ENCODE measurements around the gene LSS.

DNA sequence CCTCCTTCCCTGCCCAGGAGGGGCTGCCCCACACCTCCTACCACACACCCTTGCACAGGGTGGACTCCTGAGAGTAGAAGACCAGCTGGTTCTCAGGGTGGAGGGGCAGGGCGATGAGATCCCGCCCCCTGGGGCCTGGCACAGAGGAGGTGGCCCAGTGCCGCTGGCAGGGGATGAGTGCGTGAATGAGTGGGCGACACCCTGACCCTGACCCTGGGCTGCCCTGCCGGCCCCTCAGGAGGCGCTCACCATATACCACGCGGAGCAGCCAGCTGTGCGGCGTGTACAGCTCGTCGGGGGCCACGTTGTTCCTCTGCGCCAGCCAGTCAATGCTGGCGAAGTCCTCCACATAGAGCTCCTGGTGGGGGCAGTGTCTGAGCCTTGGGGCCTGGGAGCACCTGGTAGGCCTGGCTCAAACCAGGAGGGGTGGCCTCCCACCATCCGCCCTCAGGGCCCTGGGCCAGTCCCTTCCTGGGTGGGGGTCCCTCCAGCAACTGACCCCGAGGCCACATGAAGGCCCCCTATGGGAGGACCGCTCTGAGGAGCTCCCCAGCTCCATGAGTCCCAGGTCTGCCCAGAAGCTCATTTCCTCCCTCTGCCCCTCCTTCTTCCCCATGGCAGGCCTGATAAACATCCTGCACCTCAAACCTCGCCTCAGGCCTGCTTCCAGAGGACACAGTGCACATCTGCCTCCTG lies 13.0 kb downstream of the LSS start:
- TF ChIP-seq, protein P1, sequence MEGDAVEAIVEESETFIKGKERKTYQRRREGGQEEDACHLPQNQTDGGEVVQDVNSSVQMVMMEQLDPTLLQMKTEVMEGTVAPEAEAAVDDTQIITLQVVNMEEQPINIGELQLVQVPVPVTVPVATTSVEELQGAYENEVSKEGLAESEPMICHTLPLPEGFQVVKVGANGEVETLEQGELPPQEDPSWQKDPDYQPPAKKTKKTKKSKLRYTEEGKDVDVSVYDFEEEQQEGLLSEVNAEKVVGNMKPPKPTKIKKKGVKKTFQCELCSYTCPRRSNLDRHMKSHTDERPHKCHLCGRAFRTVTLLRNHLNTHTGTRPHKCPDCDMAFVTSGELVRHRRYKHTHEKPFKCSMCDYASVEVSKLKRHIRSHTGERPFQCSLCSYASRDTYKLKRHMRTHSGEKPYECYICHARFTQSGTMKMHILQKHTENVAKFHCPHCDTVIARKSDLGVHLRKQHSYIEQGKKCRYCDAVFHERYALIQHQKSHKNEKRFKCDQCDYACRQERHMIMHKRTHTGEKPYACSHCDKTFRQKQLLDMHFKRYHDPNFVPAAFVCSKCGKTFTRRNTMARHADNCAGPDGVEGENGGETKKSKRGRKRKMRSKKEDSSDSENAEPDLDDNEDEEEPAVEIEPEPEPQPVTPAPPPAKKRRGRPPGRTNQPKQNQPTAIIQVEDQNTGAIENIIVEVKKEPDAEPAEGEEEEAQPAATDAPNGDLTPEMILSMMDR (IDR thresholded peaks at IDR 0.05), result no peak
- TF ChIP-seq POLR2AphosphoS5 (IDR thresholded peaks at IDR 0.05), result no peak

Data from stomach (tissue), 4 donors.